GM20431 (cell line): Measurements from ENCODE around the gene BMF.

Source experiments
- in situ Hi-C: fragments of 300-500 bp; cut with MseI, MboI; formaldehyde crosslinking; loops from one replicate; pipeline ENCODE4 v1.15.0; 2020; ENCODE audit warnings: low sequenced_read_pairs; ENCODE audit not compliant: unreplicated experiment

The BMF gene

DNA sequence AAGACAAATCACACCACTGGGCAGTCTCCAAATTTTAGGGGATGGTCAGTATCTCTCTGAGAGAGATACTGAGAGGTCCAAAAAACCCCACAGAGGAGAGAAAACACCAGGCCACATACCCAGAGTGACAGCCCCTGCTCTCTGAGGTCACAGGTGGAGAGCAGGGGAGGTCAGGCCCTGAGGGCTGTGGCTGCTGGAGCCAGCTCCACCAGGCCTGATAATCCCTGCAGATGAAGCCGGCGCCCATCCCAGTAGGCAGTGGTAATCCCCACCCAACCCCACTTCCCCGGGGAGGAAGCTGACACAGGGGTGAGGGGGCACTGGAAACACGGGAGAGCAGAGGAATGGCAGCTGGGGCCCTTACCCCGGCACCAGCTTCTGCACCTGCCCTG is 38.5 kb downstream of the BMF start:
- in situ Hi-C loops, result no loop called here

DNA sequence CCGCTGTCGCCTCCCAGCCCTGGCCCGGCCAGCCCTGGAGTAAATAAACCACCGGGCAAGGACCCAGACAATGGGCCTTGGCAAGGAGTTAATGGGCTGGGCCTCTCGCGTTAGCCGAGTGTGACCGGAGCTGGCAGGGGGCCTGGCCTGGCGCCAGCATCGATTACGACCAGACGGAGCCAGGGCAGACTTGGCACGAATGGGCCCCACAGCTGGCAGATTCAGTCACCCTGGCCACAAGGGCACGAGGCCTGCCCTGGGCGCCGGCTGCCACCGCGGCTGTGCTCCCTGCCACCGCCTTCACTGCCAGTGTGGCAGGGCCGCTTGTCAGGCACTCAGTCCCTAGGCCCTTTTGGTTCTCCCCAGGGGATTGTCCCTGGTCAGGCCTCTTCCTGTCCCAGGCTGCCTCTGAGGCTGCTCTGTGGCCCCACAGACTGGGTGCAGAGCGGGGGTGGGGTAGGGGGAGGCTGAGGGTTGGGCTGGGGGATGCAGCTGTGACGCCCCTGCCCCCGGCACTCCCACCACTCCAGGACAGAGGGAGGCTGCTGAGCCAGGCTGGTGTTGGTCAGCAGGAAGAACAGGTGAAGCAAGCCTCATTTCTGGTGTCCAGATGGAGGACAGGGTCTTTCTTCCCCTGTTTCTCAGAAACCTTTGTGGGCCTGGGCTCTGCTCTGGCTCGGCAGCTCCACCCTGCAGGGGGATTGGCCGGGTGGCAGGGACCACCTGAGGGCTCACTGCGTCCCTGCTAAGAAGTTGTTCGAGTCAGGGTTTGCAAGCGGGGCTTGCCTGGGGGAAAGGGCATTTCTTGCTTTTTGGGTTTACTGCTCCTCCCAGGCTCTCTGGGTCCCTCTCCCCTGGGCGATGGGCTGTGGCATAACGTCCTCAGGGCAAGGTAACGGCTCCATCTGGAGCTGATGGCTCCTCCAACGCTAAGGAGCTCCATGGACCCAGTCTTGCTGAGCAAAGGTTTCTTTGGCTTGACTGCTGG is 39.2 kb downstream of the BMF start:
- in situ Hi-C loops, result no loop called here

DNA sequence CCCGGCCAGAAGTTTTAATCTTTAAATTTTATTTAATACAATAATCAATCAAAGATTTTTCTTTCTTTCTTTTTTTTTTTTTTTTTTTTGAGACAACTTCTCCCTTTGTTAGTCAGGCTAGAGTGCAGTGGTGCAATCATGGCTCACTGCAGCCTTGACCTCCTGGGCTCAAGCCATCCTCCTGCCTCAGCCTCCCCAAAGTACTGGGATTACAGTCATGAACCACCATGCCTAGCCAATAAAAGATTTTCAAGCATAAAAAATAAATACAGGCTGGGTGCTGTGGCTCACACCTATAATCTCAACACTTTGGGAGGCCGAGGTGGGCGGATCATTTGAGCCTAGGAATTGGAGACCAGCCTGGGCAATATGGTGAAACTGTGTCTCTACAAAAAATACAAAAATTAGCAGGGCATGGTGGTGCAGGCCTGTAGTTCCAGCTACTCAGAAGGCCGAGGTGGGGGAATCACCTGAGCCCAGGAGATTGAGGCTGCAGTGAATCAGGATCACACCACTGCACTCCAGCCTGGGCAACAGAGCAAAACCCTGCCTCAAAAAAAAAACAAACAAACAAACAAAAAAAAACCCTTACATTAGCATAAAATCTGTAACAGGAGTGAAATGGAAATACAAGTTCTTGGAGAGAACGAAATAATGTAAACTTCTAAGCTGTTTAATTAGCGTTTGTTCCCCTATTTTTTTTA is 40.6 kb downstream of the BMF start:
- in situ Hi-C loops, result no loop called here

DNA sequence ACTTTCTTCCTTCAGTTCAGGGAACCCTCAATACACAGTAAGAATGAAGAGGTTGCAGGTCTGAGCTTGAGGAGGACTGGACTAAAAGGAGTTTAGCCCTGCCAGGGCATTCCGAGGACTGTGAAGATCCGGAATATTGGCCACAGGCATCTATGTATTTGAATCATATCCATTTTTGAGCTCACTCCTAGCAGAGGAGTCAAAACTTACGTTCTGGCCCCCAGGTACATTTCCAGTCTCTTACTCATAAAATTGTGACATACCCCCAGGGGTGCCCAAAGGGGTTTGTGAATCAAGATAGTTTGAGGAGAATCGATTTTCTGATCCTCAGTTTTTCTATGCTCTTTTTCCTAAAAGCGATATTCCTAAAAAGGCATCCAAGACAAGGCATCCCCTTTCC is 42.1 kb downstream of the BMF start:
- in situ Hi-C loops, result no loop called here

DNA sequence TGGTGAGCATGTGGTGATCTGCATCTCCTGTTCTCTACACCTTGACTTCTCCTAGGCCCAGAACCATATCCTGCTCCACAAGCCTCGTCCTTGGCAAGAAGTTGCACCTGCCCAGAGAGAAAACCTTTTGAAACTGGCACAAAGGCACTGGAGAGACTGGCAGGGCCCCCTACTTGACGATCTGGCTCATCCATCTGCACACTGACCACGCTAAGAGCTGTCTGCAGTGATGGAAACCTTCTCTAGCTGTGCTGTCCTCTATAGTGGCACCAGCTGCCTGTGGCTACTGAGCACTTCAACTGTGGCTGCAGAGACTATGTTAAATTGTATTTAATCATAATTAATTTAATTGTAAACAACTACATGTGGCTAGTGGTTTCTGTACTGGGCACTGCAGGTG is 43.5 kb downstream of the BMF start:
- in situ Hi-C loops, result no loop called here

DNA sequence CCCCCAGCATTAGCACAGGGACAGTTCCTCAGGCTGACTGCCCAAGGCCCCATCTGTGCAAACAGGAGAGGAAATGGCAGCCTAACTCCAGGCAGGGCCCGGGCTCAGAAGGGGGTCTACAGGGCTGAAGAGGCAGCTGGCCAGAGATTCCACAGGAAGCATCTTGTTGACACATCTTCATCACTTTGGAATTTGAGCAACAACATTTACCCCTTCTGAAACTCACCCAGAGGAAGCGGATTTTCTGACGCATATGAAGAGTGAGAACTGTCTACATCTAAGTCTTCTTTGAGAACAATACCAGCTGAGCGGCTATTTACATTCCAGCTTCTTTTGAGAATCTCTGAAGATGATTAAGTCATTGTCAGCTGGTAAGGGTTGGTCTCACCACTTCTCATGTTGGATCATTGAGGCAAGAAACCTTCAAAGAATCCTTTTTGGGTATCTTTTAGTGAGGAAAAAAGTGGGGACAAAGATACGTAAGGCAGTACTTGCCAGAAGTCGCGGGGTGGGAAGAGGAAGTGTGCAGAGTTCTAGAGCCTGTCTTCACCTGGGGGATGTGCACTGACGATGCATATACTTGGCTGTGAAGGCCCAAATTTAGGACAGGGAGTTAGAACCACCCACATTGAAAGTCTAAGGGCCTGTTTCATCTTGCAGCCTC is 44.3 kb downstream of the BMF start:
- in situ Hi-C loops, result no loop called here

DNA sequence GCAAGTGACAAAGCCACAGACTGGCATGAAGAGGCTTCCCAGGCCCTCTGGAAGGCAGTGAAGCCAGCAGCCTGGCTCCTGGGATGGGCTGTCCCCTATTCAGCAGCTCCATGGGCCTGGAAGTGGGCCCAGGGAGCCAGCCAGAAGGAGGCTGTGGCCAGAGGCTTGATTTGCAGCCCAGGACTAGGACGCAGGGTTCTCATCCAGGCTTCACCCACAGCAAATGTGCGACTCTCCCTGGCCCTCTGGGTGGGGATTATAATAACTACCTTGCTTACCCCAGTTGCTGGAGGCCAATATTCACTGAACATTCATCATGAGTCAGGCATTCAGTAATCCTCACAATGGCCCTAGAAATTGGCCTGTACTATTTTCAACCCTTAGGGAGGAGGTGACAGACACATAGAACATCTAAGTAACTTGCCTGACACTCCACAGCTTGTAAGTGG is 45.1 kb downstream of the BMF start:
- in situ Hi-C loops, result no loop called here

DNA sequence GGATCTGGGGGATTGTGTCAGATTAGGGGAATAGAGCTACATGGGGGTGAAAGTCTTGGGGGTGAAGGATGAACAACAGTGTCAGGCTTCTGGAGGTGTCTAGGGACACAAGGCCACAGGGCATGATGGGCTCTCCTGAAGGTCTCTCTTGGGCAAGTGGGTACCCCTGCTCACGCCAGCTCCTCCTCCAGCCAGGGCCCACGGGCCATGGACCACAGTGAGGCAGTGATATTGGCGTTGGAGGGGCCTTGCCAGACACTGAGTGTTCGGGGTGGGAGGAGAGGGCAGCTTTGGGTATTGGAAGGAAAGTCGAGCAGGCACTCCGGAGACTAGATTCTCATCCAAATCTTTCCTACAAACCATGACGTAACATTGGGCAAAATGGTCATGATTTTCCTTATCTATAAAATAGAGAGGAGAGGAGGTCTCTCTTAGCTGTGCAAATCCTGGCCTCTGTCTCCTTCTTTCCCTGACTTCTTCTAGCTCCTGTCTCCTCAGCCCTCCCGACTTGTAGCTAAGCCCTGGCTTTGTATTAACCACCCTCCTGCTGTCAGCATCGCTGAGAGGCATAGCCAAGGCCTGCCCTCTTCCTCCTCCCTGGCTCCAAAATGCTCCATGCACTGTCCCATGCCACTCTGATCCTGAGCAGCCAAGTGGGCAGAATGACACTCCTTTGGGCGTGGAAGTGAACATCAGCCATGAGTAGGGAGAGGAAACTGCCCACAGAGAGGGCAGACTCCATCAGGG is 45.7 kb downstream of the BMF start:
- in situ Hi-C loops, result no loop called here

DNA sequence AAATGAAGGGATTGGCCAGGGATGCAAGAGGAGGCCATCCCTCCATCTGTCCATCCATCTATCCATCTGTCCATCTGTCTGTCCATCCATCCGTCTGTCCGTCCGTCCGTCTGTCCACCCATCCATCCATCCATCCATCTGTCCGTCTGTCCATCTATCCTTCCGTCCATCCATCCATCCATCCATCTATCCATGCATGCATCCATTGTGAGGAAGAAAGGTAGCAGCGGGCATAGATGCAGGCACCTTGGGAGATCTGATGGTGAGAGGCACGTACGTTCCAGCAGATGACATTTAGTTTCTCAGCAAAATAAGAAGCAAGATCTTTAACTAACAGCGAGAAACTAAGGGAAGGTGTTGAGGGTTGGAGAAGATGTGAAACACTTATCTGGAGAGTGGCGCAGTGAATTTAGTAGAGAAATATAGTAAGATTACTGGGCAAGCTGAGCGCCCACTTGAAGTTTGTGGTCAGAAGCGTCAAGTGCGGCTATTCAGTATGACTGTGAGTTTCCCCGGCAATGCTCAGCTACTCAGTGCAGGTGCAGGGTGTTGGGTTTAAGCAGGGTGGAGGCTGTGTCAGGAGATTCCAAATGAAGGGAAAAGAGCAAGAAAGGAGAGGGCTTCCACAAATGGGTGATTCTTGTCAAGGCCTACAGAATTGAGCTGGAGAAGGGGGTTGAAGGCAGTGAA is 47.3 kb downstream of the BMF start:
- in situ Hi-C loops, result no loop called here

DNA sequence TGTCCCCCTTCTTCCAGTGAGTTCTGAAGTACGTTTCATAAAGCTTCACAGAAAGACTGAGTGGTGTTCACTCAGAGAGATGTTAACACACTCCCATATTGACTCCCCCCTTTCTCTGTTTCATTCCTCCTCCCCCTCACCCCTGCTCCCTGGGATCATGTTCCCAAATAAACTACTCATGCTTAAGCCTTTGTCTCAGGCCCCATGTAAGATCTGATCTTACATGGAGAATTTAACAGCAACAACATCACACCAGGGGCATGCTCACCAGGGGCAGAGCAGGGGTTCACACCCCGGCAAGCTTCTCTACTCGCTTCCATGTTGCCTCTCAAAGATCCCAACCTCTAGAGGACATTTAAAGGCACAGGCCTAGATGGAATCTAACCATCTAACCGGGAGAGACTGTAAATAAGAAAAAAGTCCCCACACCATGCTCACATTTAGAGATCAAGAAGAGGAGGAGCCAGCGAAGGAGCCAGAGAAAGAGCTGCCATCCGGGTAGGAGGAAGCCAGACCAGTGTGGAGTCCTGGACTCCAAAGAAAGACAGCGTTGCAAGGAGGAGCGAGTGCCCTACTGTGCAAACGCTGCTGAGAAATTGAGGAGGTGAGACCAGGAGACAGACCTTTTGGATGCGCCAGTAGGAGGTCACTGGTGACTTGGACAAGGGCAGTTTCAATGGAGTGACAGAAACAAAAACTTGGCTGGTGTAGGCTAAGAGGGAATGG is 48.3 kb downstream of the BMF start:
- in situ Hi-C loops, result no loop called here

DNA sequence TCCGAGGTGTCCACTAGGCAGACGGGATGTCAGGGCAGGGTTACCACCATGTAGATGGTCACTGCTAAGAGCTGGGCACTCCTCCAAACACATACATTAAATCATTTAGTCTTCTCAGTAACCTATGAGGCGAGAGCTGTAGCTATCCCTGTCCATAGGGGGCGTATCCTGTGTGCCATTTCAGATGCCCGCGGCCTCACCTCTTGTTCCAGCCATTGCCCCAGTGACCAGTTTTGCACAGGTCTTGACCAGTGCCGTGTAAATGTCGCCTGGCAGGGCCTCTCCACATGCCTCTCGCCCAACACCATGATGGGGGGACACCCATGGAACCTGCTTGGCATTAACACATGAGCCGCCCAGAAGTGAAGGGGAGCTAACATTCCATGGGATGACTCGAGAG is 48.9 kb downstream of the BMF start:
- in situ Hi-C loops, result no loop called here

DNA sequence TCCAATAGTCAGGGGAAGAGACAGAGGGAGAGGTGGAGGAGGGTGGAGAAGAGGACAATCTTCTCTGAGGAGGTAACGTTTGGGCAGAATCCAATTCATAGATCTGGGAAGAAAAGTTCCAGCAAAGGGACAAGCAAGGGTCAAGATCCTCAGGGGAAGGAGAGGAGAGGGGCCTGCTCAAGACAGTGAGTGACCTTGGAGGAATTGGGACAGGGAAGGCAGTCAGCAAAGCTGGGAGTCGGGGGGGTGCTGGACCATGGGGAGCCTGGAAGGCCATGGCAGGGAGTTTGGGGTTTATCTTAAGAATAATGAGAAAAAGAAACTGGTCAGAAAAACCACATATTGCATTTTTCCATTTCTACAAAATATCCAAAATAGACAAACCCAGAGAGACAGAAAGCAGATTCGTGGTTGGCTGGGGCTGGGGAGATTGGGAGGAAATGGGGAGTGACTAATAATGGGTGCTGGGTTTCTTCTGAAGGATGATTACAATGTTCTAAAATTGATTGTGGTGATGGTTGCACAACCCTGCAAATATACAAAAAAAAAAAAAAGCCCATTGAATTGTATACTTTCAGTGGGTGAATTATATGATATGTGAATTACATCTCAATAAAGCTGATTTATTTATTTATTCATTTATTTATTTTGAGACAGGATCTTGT is 50.1 kb downstream of the BMF start:
- in situ Hi-C loops, result no loop called here

DNA sequence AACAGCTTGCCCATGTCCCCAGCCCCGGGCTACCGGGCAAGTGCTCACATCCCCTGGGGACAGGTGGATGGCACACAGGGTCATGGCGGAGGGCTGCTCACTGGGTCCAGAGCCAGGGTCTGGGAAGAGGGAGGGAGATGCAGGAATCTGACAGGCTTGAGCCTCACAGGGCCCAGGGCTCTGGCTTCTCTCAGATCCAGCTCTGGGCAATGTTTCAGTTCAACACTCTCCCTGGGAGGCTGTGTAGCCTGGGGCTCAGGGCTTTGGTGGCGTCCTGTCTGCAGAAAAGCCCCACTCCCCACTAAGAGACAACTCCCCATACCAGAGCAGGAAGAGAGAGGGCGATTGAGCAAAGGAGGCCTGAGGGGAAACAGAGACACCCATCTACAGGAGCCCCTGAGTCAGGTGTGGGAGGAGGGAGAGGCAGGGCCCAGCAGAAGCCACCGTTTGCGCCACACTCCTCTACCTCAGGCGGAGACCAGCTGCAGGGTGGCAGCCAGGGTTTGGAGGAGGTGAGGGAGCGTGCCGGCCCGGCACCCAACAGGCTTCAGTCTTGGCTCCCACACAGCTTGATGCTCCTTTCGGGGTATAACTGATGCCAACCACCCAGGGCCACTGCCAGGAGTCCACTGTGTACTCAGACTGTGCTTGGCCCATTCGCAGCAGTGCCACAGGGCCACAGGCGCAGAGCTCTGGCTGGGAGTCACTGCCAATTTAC is 52.9 kb downstream of the BMF start:
- in situ Hi-C loops, result no loop called here

DNA sequence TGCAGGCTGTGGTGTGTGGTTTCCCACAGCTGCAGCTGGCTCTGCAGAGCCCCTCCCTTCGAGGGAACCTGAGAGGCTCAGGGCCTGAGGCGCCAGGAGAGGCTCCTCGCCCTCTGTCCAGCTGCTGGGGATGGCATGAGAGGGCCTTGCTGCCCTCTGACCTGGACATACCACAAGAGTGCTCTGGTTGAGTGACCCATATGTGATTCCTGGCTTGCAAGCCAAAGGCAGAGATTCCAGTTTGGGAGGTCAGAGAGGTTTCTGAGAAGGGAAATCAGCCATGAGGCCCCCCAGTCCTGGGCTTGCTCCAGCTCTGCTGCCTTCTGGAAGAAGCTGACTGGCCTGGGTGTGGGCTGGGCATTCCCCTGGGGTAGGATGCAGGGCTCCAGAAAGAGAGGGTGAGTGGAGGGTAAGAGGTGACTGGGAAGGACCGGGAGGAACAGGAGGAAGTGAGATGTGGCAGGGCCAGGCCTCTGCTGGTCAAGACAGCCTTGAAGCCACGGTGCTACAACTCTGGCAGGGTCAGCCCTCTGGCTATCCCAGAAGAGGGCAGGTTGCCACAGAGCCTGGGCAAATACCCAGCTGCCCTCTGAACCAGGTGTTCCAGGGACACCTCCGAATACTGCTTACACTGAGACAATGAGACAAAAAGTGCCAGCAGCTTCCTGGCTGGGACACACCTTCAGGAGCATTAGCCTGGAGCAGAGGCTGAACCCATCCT is 53.7 kb downstream of the BMF start:
- in situ Hi-C loops, result no loop called here

DNA sequence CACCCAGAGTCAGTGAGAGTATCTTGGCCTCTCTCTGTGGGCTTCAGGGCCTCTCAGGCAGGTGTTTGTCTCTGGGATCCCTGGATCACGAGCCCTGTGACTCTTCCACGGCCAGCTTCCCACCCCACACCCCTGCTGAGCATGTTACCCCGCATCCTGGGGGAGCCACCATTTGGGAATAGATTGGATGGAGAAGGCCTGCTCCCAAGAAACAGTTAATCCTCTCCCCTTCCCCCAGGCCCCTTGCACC is 54.1 kb downstream of the BMF start:
- in situ Hi-C loops, result no loop called here

DNA sequence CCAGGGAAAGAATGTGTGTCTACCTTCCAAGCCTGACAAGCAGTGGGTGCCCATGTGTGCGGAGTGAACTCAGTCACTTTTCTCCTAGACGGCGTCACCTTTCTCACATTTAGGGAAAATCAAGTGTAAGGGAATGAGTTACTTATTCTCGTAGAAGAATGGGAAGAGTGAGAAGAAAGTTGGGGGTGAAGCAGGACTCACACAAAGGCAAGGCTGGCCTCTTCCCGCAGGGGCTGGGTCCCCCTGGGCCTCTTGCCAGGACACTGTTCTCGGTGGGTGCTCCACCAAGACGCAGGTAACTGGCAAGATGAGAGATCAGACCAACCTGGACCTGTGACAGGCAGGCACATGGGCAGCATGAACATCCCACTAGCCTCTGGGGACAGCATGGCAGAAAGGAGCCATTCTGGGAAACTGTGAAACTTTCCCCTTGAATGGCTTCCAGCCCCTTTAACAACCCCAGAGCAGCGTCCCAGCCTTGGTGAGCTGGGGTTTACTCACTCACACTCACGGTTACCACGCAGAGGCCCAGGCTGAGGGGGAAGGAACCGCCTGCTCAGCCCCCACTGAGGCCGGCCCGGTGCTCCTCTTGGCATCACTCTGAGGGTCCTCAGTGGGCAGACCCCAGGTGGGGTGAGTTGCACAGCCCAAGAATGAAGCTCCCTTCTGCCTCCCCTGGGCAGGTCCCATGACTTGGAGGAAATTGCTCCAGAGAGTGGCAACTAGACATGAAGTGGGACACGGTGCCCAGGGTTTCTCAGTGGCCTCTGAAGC is 54.7 kb downstream of the BMF start:
- in situ Hi-C loops, result no loop called here
